ENCODE measurements around the gene AGAP1. TPM values are rescaled to one million over a fixed set of nuclear protein-coding genes. Genes with fewer than 3 reads are reported as not detected.

Gene AGAP1
- total RNA-seq, 1 donor from 2014 or later: 36.2 TPM

DNA sequence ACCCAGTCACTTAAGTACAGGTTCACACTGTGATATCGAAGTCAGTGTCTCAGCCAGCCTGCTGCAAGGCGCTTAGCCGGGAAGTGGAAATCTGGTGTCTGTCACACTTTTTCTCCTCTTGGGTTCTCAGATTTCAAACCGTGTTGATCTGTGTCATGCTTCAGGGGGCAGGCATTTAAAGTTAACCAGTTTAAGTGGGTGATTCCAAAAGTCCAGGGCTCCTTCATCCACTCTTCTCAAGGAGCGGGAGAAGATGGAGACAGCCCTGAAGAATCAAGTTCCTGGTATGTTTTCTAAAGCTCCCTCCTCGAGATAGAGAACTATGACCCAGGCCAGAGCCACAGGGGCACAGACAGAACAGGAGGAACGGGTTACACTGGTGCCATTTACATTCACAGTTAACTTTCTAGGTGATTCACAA lies 342.7 kb downstream of the AGAP1 start:
- H3K4me1 ChIP-seq: no peaks in the 10 kb centered on the region
- DNase-seq: no peak
- no peak for ATAC-seq
- TF ChIP-seq CTCF (IDR thresholded peaks at IDR 0.05): no peak
- H3K4me3 ChIP-seq: no peak overlapping the region
- H3K27ac ChIP-seq: no peak overlapping the region
- intact Hi-C loops (cut with DNase I): no loop called here
- no peaks in the 10 kb centered on the region for H3K36me3 ChIP-seq
- no peaks in the 10 kb centered on the region for H3K27me3 ChIP-seq (ENCODE audit: low read depth)
- H3K9me3 ChIP-seq: no peaks in the 10 kb centered on the region

DNA sequence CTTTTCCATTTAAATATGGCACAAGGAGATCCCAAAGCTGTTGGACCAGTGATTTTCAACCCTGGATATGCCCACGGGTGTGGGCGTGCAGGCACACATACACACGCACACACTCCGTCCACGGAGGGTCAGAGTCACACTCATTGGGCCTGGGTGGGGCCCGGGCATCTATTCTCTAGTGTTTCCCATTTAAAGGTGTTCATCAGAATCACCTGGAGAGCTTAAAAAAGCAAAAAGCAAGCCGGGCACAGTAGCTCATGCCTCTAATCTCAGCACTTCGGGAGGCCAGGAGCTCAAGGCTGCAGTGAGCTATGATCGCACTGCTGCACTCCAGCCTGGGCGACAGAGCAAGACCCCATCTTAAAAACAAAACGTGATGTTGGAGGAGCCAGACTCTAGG lies 345.4 kb downstream of the AGAP1 start:
- no peak overlapping the region for H3K4me3 ChIP-seq
- intact Hi-C loops (cut with DNase I): no loop called here
- no peaks in the 10 kb centered on the region for H3K27me3 ChIP-seq (ENCODE audit: low read depth)
- ATAC-seq (no peak), DNase-seq (no peak)
- no peak overlapping the region for H3K27ac ChIP-seq
- H3K9me3 ChIP-seq: no peaks in the 10 kb centered on the region
- TF ChIP-seq CTCF (IDR thresholded peaks at IDR 0.05): no peak
- no peaks in the 10 kb centered on the region for H3K4me1 ChIP-seq
- no peaks in the 10 kb centered on the region for H3K36me3 ChIP-seq

DNA sequence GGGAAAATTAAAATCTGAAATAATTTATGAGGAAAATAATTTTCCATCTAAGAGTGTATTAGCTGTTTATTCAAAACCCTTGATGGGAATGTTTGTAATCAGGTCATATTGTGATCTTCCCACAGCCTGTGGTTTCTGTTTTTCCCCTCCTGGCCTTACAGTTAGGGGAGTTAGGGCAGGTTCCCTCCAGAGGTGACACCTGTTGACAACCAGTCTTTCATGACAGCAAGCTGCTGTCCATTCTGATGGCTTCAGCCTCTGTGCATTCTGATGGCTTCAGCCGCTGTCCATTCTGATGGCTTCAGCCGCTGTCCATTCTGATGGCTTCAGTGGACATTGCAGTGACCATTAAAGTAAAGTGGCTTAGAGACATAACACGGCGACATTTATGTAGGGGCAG lies 346.1 kb downstream of the AGAP1 start:
- no peak for ATAC-seq
- no peak for TF ChIP-seq CTCF (IDR thresholded peaks at IDR 0.05)
- intact Hi-C loops (cut with DNase I): no loop called here

DNA sequence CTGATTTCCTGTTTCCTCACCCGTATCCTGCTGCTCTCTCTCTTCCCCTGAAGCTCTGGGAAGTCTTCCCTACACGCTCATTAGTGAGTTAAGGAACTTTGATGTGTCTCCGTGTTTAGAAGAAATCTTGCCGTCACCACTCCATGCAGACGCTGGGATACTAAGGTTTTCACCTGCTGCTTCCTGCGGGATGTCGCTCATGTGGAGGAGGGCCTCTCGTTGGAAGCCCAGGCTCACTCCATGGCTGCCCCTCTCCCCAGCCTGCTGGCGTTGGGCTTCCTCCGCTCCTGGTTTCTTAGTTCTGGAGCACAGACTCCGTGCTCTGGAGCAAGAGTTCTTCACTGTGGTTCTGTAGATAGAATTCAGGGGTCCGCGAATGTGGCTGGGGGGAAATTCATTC lies 348.0 kb downstream of the AGAP1 start:
- intact Hi-C loops (cut with DNase I): no loop called here
- ATAC-seq (no peak), DNase-seq (no peak)
- no peak for TF ChIP-seq CTCF (IDR thresholded peaks at IDR 0.05)
- Histone ChIP-seq H3K27me3 (ENCODE audit: low read depth) (no peaks in the 10 kb centered on the region), H3K9me3 (no peaks in the 10 kb centered on the region), H3K4me1 (no peaks in the 10 kb centered on the region), H3K27ac (no peak overlapping the region), H3K4me3 (no peak overlapping the region), H3K36me3 (no peaks in the 10 kb centered on the region)

More for the DNA sequence above, 346.1 kb downstream of the AGAP1 start:
- no peak overlapping the region for H3K4me3 ChIP-seq
- no peak overlapping the region for H3K27ac ChIP-seq
- H3K27me3 ChIP-seq (ENCODE audit: low read depth): no peaks in the 10 kb centered on the region
- H3K9me3 ChIP-seq: no peaks in the 10 kb centered on the region
- H3K4me1 ChIP-seq: no peaks in the 10 kb centered on the region
- no peak for DNase-seq
- no peaks in the 10 kb centered on the region for H3K36me3 ChIP-seq

DNA sequence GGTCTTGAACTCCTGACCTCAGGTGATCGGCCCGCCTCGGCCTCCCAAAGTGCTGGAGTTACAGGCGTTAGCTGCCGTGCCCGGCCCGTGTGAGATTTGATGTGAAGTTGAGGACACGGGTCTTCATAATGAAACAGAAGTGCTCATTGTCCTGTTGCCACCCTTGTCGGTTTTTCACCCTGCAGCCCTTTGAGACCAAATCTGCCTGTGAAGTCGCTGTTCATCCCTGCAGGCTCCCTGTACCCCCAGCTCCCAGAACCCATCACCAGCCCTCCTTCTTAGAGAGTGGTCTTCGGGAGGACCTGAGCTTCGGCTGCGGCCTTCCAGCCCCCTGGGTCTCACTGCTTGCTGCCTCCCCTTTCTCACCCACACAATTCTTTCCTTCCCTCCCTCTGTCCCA lies 349.1 kb downstream of the AGAP1 start:
- ATAC-seq (no peak), DNase-seq (no peak)
- intact Hi-C loops (cut with DNase I): no loop called here
- H3K4me1 ChIP-seq: no peaks in the 10 kb centered on the region
- no peaks in the 10 kb centered on the region for H3K9me3 ChIP-seq
- H3K36me3 ChIP-seq: no peaks in the 10 kb centered on the region
- TF ChIP-seq CTCF (IDR thresholded peaks at IDR 0.05): no peak
- H3K4me3 ChIP-seq: no peak overlapping the region
- no peaks in the 10 kb centered on the region for H3K27me3 ChIP-seq (ENCODE audit: low read depth)
- no peak overlapping the region for H3K27ac ChIP-seq

All from lower lobe of right lung (tissue), 2 donors.